ENCODE data around the gene BMERB1.

- TF ChIP-seq POLR2A (IDR thresholded peaks at IDR 0.05), result no peak
- peak in 4 of 6 experiments; percentile 26 to 87 (median 78) for TF ChIP-seq CTCF (IDR thresholded peaks at IDR 0.05)
Observed at GRCh38 chr16:15466886-15467781, 32.7 kb downstream of the BMERB1 start.
